Measurements from ENCODE around the gene PCSK5. TPM values are rescaled to one million over a fixed set of nuclear protein-coding genes. Genes with fewer than 3 reads are reported as not detected.

Gene PCSK5
- total and polyA plus RNA-seq, 5 donors: 2.6 to 7.6 (median 5.6) TPM

- H3K9me3 ChIP-seq (ENCODE audit: control insufficient read depth, low read length): no peaks in the 10 kb centered on the region
- peak; percentile 83 to 88 for ATAC-seq
- no peaks in the 10 kb centered on the region for H3K4me1 ChIP-seq (ENCODE audit: control insufficient read depth, insufficient read depth, low read length)
- 7% methylated on average over 2 of the region's 2 CpGs for WGBS
- no peaks in the 10 kb centered on the region for H3K27me3 ChIP-seq (ENCODE audit: control insufficient read depth, insufficient read depth)
- intact Hi-C loops (cut with DNase I): no loop called here
- no peak overlapping the region for H3K27ac ChIP-seq (ENCODE audit: low read length)
- no peak overlapping the region for H3K4me3 ChIP-seq (ENCODE audit: low read length)
- no peak for DNase-seq
These were observed 512.9 kb downstream of the PCSK5 start for GRCh38 chr9:76403352-76403751.

DNA sequence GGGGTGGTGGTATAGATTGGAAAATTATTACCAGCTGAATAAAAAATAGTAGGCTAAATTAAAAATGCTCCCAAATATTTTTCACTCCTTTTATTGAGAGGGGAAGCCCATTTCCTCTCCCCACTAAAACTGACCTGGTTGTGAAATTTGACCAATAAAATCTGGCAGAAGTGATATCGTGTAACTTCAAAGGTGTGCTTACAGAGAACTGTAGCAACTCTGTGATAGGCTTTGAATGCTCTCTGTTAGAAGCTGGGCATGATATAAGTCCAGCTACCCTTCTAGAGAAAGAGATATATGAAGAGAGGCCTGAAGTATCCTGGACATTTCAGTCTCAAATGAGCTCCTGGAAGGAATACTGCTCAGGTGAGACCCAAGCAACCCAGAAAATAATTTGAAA lies 513.9 kb downstream of the PCSK5 start:
- intact Hi-C loops (cut with DNase I): loop anchor here in 1 of 4 donors (2.0 kb wide), 1 partner anchor 14 kb away; no protein-coding TSS in a partner anchor
- H3K9me3 ChIP-seq (ENCODE audit: control insufficient read depth, low read length): no peaks in the 10 kb centered on the region
- H3K4me1 ChIP-seq (ENCODE audit: control insufficient read depth, insufficient read depth, low read length): no peaks in the 10 kb centered on the region
- H3K4me3 ChIP-seq (ENCODE audit: low read length): no peak overlapping the region
- 82% methylated on average over 1 of the region's 1 CpG for WGBS
- H3K27ac ChIP-seq (ENCODE audit: low read length): no peak overlapping the region
- no peaks in the 10 kb centered on the region for H3K27me3 ChIP-seq (ENCODE audit: control insufficient read depth, insufficient read depth)
- DNase-seq: no peak
- no peak for ATAC-seq

GRCh38 chr9:76405340-76405739 lies 514.9 kb downstream of the PCSK5 start:
- intact Hi-C loops (cut with DNase I): loop anchor here in 1 of 4 donors (2.0 kb wide), 1 partner anchor 13 kb away; no protein-coding TSS in a partner anchor
- no peaks in the 10 kb centered on the region for H3K9me3 ChIP-seq (ENCODE audit: control insufficient read depth, low read length)
- ATAC-seq: no peak
- no peak for DNase-seq
- WGBS: 68% methylated on average over 3 of the region's 3 CpGs
- H3K27me3 ChIP-seq (ENCODE audit: control insufficient read depth, insufficient read depth): no peaks in the 10 kb centered on the region
- H3K27ac ChIP-seq (ENCODE audit: low read length): no peak overlapping the region
- H3K4me3 ChIP-seq (ENCODE audit: low read length): no peak overlapping the region
- H3K4me1 ChIP-seq (ENCODE audit: control insufficient read depth, insufficient read depth, low read length): no peaks in the 10 kb centered on the region

DNA sequence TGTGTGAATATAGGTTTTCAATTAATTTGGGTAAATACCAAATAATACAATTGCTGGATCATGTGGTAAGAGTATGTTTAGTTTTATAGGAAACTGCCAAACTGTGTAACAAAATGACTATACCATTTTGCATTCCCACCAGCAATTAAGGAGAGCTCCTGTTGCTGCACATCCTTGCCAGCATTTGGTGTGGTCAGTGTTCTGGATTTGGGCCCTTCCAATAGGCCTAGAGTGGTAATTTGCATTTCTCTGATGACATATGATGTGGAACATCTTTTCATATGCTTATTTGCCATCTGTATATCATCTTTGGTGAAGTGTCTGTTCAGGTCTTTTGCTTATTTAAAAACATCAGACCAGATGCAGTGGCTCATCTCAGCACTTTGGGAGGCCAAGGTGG lies 515.4 kb downstream of the PCSK5 start:
- H3K27ac ChIP-seq (ENCODE audit: low read length): no peak overlapping the region
- H3K4me3 ChIP-seq (ENCODE audit: low read length): no peak overlapping the region
- H3K27me3 ChIP-seq (ENCODE audit: control insufficient read depth, insufficient read depth): no peaks in the 10 kb centered on the region
- ATAC-seq: no peak
- intact Hi-C loops (cut with DNase I): loop anchor here in 1 of 4 donors (2.0 kb wide), 1 partner anchor 13 kb away; no protein-coding TSS in a partner anchor
- no peaks in the 10 kb centered on the region for H3K9me3 ChIP-seq (ENCODE audit: control insufficient read depth, low read length)
- no peaks in the 10 kb centered on the region for H3K4me1 ChIP-seq (ENCODE audit: control insufficient read depth, insufficient read depth, low read length)
- DNase-seq: no peak

All from right cardiac atrium (tissue), 5 donors.